ENCODE results near the gene EPHA6. TPM values are rescaled to one million over a fixed set of nuclear protein-coding genes. Genes with fewer than 3 reads are reported as not detected.

The EPHA6 gene
- not detected in 2 replicates for total RNA-seq (2011; cell fraction: chromatin; rRNA removed; ENCODE audit: low replicate concordance)
- not detected in 2 replicates for total RNA-seq (2011; cell fraction: nucleolus; rRNA removed)
- not detected in 2 replicates for total RNA-seq (2011; cell fraction: nucleoplasm; rRNA removed)
- total RNA-seq (2014; rRNA removed) (not detected in 2 replicates), total RNA-seq (2014; rRNA removed; fragmentation: Illumina TruSeq; extraction: Trizol) (not detected in 2 replicates), total RNA-seq (2015; rRNA removed; fragmentation: Illumina TruSeq; extraction: Trizol) (not detected in 2 replicates), total RNA-seq (2021) (not detected in 2 replicates), polyA plus RNA-seq (2011; rRNA removed) (not detected in 2 replicates), polyA plus RNA-seq (2014; fragmentation: Illumina TruSeq; extraction: Trizol) (not detected in 2 replicates), polyA plus RNA-seq (2014; fragmentation: Nextera tagmentation; extraction: Ambion mirVana) (not detected), polyA plus RNA-seq (2014; rRNA removed) (not detected in 2 replicates), polyA minus RNA-seq (2011; rRNA and poly(A)+ RNA removed) (not detected in 2 replicates), Bru-seq, nascent RNA (percentile 6 among the genes with signal in this experiment), BruChase-seq, experiment 1, labeled RNA remaining after a 2-hour chase (percentile 5 among the genes with signal in this experiment), BruChase-seq, experiment 2, labeled RNA remaining after a 6-hour chase (percentile 6 among the genes with signal in this experiment)
- not detected in 2 replicates for polyA plus RNA-seq (2011; cell fraction: cytosol; rRNA removed)
- polyA plus RNA-seq (2011; cell fraction: nucleus; rRNA removed) = not detected in 2 replicates
- not detected in 2 replicates for polyA plus RNA-seq (2012)
- polyA minus RNA-seq (2011; cell fraction: cytosol; rRNA and poly(A)+ RNA removed) = not detected in 2 replicates
- polyA minus RNA-seq (2011; cell fraction: nucleus; rRNA and poly(A)+ RNA removed) = not detected in 2 replicates
- long read RNA-seq, experiment 1, partial matches to known transcripts = 0 of 1 reads
- long read RNA-seq, experiment 1, other reads (novel, unspliced or antisense) = 1 of 1 reads
- long read RNA-seq, experiment 2 = 0 reads
- long read RNA-seq, experiment 3 = 0 reads

DNA sequence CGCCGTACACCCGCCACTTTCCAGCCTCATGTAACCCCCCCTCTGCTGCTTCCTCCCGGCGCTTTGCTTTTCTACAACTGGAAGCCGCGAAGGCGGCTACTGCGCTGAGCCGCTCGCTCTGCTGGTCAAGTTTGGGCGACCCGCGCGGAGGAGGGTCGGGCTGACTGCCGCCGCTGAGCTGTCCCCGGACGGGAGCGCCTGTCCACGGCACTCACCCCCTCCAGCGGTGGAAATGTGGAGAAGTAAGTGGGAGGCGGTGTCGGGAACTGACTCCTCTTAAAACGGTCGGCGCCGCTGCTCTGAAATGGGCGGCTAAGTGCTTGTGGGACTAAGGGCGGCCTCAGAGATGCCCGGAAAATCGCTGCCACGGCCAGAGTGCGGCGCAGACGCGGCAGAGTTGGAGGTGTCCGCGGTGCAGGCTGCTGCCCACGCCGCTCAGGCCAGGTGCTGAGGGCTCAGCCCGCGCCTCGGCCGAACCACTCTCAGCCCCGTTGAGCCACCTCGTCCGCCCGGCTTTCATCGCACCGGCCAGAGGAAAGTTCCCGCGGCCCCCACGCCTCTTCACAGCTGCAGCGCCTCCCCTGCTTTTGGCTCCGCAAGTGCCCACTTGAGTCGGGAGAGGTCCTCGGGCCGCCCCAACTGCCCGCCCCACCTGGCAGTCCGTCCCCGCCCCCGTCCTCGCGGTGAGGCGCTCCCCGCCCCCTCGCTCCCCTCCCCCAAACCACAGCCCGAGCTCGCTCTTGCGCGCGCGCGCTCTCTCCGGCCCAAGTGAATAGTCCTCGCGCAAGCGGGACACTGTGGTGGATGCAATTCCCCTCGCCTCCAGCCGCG is at the start of gene EPHA6:
Gene EPHA6, plus strand, starts transcription at position 775 of the 831 bp plus-strand sequence.
- in situ Hi-C loops (cut with MboI) = no loop called here
- TF ChIP-seq NR2C1 (IDR thresholded peaks at IDR 0.05) (no peak), NR2C1 (tag; IDR thresholded peaks at IDR 0.05) (no peak), TCF3 (CRISPR knock-in tag; IDR thresholded peaks at IDR 0.05) (no peak), TCFL5 (CRISPR knock-in tag; conservative IDR thresholded peaks at IDR 0.05) (no peak)
- TF ChIP-seq, protein P1, sequence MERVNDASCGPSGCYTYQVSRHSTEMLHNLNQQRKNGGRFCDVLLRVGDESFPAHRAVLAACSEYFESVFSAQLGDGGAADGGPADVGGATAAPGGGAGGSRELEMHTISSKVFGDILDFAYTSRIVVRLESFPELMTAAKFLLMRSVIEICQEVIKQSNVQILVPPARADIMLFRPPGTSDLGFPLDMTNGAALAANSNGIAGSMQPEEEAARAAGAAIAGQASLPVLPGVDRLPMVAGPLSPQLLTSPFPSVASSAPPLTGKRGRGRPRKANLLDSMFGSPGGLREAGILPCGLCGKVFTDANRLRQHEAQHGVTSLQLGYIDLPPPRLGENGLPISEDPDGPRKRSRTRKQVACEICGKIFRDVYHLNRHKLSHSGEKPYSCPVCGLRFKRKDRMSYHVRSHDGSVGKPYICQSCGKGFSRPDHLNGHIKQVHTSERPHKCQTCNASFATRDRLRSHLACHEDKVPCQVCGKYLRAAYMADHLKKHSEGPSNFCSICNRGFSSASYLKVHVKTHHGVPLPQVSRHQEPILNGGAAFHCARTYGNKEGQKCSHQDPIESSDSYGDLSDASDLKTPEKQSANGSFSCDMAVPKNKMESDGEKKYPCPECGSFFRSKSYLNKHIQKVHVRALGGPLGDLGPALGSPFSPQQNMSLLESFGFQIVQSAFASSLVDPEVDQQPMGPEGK (CRISPR knock-in tag; IDR thresholded peaks at IDR 0.05; ENCODE audit: borderline replicate concordance) = no peak
- TF ChIP-seq, protein P2, sequence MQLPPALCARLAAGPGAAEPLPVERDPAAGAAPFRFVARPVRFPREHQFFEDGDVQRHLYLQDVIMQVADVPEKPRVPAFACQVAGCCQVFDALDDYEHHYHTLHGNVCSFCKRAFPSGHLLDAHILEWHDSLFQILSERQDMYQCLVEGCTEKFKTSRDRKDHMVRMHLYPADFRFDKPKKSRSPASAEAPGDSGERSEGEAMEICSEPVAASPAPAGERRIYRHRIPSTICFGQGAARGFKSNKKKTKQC (CRISPR knock-in tag; IDR thresholded peaks at IDR 0.05) = no peak
- ChIA-PET POLR2A (no interaction called here), CTCF (ENCODE audit: low intra/inter-chr PET ratio) (no interaction called here)
- no peak within 1 kb of the TSS for H2AFZ ChIP-seq (ENCODE audit: low read depth, low read length)
- ATAC-seq = no peak
- no peak for FAIRE-seq
- no peak within 1 kb of the TSS for H3K27ac ChIP-seq (ENCODE audit: extremely low read depth, low read depth, low read length)
- H3K4me2 ChIP-seq (ENCODE audit: insufficient read depth, low read length) = no peak within 1 kb of the TSS
- H3K36me3 ChIP-seq (ENCODE audit: control insufficient read depth, insufficient read depth, low read length) = no peaks in the 10 kb centered on the region
- intact Hi-C loops (cut with micrococcal nuclease) = no loop called here
- H3K79me2 ChIP-seq (ENCODE audit: control insufficient read depth, insufficient read depth, low read length) = no peaks in the 10 kb centered on the region
- WGBS (ENCODE audit: insufficient coverage, low coverage, missing lambda C conversion rate) = 15% methylated on average over 23 of the region's 83 CpGs
- H3K27me3 ChIP-seq (ENCODE audit: control insufficient read depth in 2 of 2, insufficient read depth in 2 of 2, low read length in 2 of 2) = no peaks in the 10 kb centered on the region
- no peaks in the 10 kb centered on the region for H4K20me1 ChIP-seq (replicated peaks; ENCODE audit: control insufficient read depth, insufficient read depth, low read length)
- no peak within 1 kb of the TSS for H3K4me3 ChIP-seq
- DNase-seq (ENCODE audit: extremely low read depth in 1 of 4, low spot score in 3 of 4) = no peak
- no TSS peak for BruUV-seq (replicated peaks)
- H3K9me1 ChIP-seq (ENCODE audit: control insufficient read depth, insufficient read depth, low read length) = no peaks in the 10 kb centered on the region
- no peaks in the 10 kb centered on the region for H3K9me3 ChIP-seq (replicated peaks; ENCODE audit: control insufficient read depth, insufficient read depth, low read depth, low read length)
- H3K9ac ChIP-seq (ENCODE audit: insufficient read depth in 1 of 2, low read depth in 2 of 2, low read length in 2 of 2) = no peak within 1 kb of the TSS
- H3K4me1 ChIP-seq (replicated peaks in 1 of 2; ENCODE audit: control insufficient read depth in 2 of 2, insufficient read depth in 2 of 2, low read length in 2 of 2) = no peaks in the 10 kb centered on the region

All from K562 (cell line).